DOHH2 (cell line): ENCODE measurements around the gene CTRL.

Experiments
- EZH2phosphoT487 ChIP-seq: fragments of 200-600 bp; sonication (generic); IDR thresholded peaks from 2 replicates; pipeline ENCODE4 v1.6.1; 2017; ENCODE audit warnings: borderline replicate concordance, mild to moderate bottlenecking, antibody characterized with exemption, low read length, moderate library complexity, mixed read lengths
- TF ChIP-seq, protein P1 (sequence below): fragments of 200-600 bp; sonication (generic); IDR thresholded peaks from one replicate; pipeline ENCODE4 v1.5.1; 2014; ENCODE audit warnings: antibody characterized with exemption, mild to moderate bottlenecking, low read depth, low read length; ENCODE audit not compliant: poor library complexity, severe bottlenecking

GRCh38 chr16:67923414-67924116 lies 8.1 kb downstream of the CTRL start:
- TF ChIP-seq, protein P1, sequence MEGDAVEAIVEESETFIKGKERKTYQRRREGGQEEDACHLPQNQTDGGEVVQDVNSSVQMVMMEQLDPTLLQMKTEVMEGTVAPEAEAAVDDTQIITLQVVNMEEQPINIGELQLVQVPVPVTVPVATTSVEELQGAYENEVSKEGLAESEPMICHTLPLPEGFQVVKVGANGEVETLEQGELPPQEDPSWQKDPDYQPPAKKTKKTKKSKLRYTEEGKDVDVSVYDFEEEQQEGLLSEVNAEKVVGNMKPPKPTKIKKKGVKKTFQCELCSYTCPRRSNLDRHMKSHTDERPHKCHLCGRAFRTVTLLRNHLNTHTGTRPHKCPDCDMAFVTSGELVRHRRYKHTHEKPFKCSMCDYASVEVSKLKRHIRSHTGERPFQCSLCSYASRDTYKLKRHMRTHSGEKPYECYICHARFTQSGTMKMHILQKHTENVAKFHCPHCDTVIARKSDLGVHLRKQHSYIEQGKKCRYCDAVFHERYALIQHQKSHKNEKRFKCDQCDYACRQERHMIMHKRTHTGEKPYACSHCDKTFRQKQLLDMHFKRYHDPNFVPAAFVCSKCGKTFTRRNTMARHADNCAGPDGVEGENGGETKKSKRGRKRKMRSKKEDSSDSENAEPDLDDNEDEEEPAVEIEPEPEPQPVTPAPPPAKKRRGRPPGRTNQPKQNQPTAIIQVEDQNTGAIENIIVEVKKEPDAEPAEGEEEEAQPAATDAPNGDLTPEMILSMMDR, result no peak
- no peak for TF ChIP-seq EZH2phosphoT487
